ENCODE results near the gene CABLES1. TPM values are rescaled to one million over a fixed set of nuclear protein-coding genes. Genes with fewer than 3 reads are reported as not detected.
"Not testable (repeated sequence)": the region's sequence is repeated elsewhere in the genome, so short reads cannot be mapped to it uniquely, and the experiment has no call there.

The CABLES1 gene, protein sequence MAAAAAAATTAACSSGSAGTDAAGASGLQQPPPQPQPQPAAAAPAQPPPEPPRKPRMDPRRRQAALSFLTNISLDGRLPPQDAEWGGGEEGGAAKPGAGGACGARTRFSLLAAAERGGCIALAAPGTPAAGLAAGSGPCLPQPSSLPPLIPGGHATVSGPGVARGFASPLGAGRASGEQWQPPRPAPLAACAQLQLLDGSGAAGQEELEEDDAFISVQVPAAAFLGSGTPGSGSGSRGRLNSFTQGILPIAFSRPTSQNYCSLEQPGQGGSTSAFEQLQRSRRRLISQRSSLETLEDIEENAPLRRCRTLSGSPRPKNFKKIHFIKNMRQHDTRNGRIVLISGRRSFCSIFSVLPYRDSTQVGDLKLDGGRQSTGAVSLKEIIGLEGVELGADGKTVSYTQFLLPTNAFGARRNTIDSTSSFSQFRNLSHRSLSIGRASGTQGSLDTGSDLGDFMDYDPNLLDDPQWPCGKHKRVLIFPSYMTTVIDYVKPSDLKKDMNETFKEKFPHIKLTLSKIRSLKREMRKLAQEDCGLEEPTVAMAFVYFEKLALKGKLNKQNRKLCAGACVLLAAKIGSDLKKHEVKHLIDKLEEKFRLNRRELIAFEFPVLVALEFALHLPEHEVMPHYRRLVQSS
- total RNA-seq: 10 to 100 TPM in 1 of 4 donors, 1 to 10 TPM in 3; 8.5 to 12.6 (median 9.2) TPM

DNA sequence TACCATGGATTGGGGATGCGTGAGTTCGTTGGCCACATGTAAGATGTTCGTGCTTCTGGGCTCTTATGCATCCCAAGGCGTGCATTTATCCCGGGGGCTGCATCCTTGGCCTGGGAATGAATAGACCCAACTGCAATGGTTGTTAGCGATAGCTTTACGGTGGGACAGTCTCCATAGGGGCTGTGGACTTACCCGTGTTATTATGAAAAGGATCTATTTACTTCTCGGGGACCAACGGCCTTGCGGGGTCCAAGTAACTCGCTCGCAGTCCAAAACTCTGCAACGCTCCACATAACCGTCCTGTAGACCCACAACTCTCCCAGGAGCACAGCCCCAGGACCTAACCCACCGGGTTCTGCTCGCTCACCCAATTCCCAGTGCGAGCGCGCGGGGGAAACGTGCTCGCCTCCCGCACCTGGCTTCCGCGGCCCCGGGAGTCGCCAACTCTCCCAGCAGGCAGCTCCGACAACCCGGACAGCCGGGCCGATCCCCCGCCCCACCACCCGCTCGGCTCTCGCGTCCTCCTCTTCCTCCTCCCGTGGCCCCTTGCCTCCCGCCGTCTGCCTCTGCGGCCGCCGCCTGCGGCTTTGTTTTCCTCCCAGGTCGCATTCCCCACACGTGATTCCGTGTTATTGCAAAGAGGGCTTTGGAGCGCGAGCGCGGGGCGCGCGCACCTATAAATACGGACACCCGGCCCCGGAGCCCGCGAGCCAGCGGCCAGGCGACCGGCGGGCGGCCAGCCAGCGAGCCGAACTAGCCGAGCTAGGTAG lies at the start of gene CABLES1:
TSS of gene CABLES1 (plus strand) at position 706 of the 770 bp plus-strand sequence. CDS start 278 bp downstream, outside the sequence.
- intact Hi-C loops (cut with DNase I; ENCODE audit: low total_unique reads): loop anchor here (10.0 kb wide), 2 partner anchors 100 to 240 kb away; no protein-coding TSS in a partner anchor
- Histone ChIP-seq H3K27me3 (no peaks in the 10 kb centered on the region), H3K36me3 (no peaks in the 10 kb centered on the region)

DNA sequence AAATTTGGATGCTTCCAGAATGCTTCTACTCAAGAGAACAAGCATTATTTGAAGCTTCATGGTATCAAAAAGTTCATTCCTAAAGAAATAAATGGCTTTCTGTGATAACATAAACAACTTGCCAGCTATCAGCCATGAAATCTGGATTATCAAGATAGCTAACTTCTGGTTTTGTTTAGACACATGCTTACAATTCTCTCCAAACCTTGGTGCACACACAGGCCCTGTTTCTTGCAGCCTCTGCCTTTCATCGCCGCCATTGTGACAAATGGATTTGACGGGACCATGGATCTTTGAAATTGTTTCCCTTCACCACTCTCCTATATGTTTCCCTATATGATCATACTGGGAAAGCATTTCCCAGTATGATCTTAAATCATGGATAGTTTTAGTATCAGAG lies 47.9 kb upstream of the CABLES1 start:
- Histone ChIP-seq H3K36me3 (no peaks in the 10 kb centered on the region), H3K9me3 (no peaks in the 10 kb centered on the region), H3K27ac (no peak overlapping the region), H3K4me1 (no peaks in the 10 kb centered on the region), H3K27me3 (no peaks in the 10 kb centered on the region), H3K4me3 (no peak overlapping the region)
- no peak for DNase-seq
- intact Hi-C loops (cut with DNase I; ENCODE audit: low total_unique reads): no loop called here
- TF ChIP-seq, protein P1, sequence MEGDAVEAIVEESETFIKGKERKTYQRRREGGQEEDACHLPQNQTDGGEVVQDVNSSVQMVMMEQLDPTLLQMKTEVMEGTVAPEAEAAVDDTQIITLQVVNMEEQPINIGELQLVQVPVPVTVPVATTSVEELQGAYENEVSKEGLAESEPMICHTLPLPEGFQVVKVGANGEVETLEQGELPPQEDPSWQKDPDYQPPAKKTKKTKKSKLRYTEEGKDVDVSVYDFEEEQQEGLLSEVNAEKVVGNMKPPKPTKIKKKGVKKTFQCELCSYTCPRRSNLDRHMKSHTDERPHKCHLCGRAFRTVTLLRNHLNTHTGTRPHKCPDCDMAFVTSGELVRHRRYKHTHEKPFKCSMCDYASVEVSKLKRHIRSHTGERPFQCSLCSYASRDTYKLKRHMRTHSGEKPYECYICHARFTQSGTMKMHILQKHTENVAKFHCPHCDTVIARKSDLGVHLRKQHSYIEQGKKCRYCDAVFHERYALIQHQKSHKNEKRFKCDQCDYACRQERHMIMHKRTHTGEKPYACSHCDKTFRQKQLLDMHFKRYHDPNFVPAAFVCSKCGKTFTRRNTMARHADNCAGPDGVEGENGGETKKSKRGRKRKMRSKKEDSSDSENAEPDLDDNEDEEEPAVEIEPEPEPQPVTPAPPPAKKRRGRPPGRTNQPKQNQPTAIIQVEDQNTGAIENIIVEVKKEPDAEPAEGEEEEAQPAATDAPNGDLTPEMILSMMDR (IDR thresholded peaks at IDR 0.05): no peak
- TF ChIP-seq POLR2A (IDR thresholded peaks at IDR 0.05): no peak

More for the DNA sequence above, at the start of gene CABLES1:
- peak; percentile 66 to 68 for DNase-seq
- TF ChIP-seq, protein P1 (IDR thresholded peaks at IDR 0.05): no peak
- peak; percentile 27 to 47 for TF ChIP-seq POLR2A (IDR thresholded peaks at IDR 0.05)
- peak within 1 kb of the TSS; percentile 66 to 82 for H3K4me3 ChIP-seq
- H3K27ac ChIP-seq: peak within 1 kb of the TSS; percentile 88 to 94
- peaks cover 0 to 4% of the 10 kb centered on the region in 2 donors for H3K4me1 ChIP-seq
- H3K9me3 ChIP-seq: no peaks in the 10 kb centered on the region

DNA sequence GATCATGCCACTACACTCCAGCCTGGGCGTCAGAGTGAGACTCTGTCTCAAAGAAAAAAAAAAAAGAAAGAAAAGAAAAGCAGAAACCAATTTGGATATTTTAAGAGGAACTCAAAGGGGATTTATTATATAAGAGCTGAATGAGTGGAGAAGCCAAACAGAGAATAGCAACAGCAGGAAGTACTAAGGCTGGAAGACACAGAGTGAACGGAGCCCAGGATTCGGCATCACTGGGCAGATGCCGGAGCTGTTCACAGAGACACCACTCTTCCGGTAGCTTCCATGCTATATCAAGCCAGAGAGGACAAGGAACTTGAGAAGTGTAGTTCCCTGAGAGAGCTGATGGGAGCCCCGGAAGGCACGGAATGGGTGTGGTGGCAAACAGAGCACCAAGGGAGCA lies 47.0 kb upstream of the CABLES1 start:
- no peaks in the 10 kb centered on the region for H3K27me3 ChIP-seq
- intact Hi-C loops (cut with DNase I; ENCODE audit: low total_unique reads): no loop called here
- no peak for TF ChIP-seq POLR2A (IDR thresholded peaks at IDR 0.05)
- TF ChIP-seq, protein P1 (IDR thresholded peaks at IDR 0.05): no peak

GRCh38 chr18:23091017-23091993 lies 44.0 kb upstream of the CABLES1 start:
- H3K27me3 ChIP-seq; DNase-seq; H3K9me3 ChIP-seq; H3K4me1 ChIP-seq; H3K36me3 ChIP-seq; intact Hi-C loops (cut with DNase I; ENCODE audit: low total_unique reads); H3K4me3 ChIP-seq; H3K27ac ChIP-seq: not testable (repeated sequence)

More for the DNA sequence above, 47.0 kb upstream of the CABLES1 start:
- no peak overlapping the region for H3K4me3 ChIP-seq
- H3K27ac ChIP-seq: no peak overlapping the region
- no peaks in the 10 kb centered on the region for H3K4me1 ChIP-seq
- no peaks in the 10 kb centered on the region for H3K36me3 ChIP-seq
- no peak for DNase-seq
- no peaks in the 10 kb centered on the region for H3K9me3 ChIP-seq

GRCh38 chr18:23092121-23092520 lies 43.2 kb upstream of the CABLES1 start:
- Histone ChIP-seq H3K9me3 (no peaks in the 10 kb centered on the region), H3K27me3 (no peaks in the 10 kb centered on the region), H3K4me1 (no peaks in the 10 kb centered on the region), H3K4me3 (no peak overlapping the region), H3K36me3 (no peaks in the 10 kb centered on the region), H3K27ac (no peak overlapping the region)
- DNase-seq: no peak
- intact Hi-C loops (cut with DNase I; ENCODE audit: low total_unique reads): no loop called here
- TF ChIP-seq POLR2A (IDR thresholded peaks at IDR 0.05): no peak
- TF ChIP-seq, protein P1 (IDR thresholded peaks at IDR 0.05): no peak

GRCh38 chr18:23093130-23093529 lies 42.2 kb upstream of the CABLES1 start:
- H3K27me3 ChIP-seq; H3K27ac ChIP-seq; intact Hi-C loops (cut with DNase I; ENCODE audit: low total_unique reads); H3K4me1 ChIP-seq; H3K36me3 ChIP-seq; H3K9me3 ChIP-seq; DNase-seq; H3K4me3 ChIP-seq: not testable (repeated sequence)

Measured in uterus (tissue), 4 donors.